Calu3 (cell line): ENCODE measurements around the gene CLEC4M. TPM values are rescaled to one million over a fixed set of nuclear protein-coding genes. Genes with fewer than 3 reads are reported as not detected.

Source experiments
- BruUV-seq: library from RNA; stranded (reverse); fragments of 400-500 nt; replicated peaks from 2 replicates; lab custom pipeline; 2021; lab: Mats Ljungman, UMichigan
- CTCF ChIA-PET: fragments of 300-600 bp; sonication (Branson Sonifier 250); formaldehyde crosslinking; loops from one replicate; lab custom pipeline; 2022; ENCODE audit warnings: antibody characterized with exemption; lab: Charles Lee
- DNase-seq: peaks from one replicate; pipeline ENCODE4 v3.0.0; 2022
- H3K27ac Mint-ChIP-seq: one replicate; pipeline ENCODE4 v1.8.0; 2022; ENCODE audit warnings: mixed read lengths; ENCODE audit not compliant: unreplicated experiment
- H3K27me3 Mint-ChIP-seq: one replicate; pipeline ENCODE4 v1.8.0; 2022; ENCODE audit warnings: mixed read lengths; ENCODE audit not compliant: unreplicated experiment
- H3K36me3 Mint-ChIP-seq: one replicate; pipeline ENCODE4 v1.8.0; 2022; ENCODE audit warnings: mild to moderate bottlenecking, moderate library complexity, mixed read lengths; ENCODE audit not compliant: insufficient read depth, unreplicated experiment
- H3K4me1 Mint-ChIP-seq: one replicate; pipeline ENCODE4 v1.8.0; 2022; ENCODE audit warnings: mild to moderate bottlenecking, low read depth, mixed read lengths; ENCODE audit not compliant: unreplicated experiment
- H3K4me3 Mint-ChIP-seq: one replicate; pipeline ENCODE4 v1.8.0; 2022; ENCODE audit warnings: mild to moderate bottlenecking, low read depth, moderate library complexity, mixed read lengths; ENCODE audit not compliant: unreplicated experiment
- H3K9me3 Mint-ChIP-seq: one replicate; pipeline ENCODE4 v1.8.0; 2022; ENCODE audit warnings: low read depth, mixed read lengths; ENCODE audit not compliant: unreplicated experiment
- CTCF ChIP-seq: fragments of 200-600 bp; IDR thresholded peaks from one replicate; pipeline ENCODE4 v1.8.0; 2022; ENCODE audit warnings: antibody characterized with exemption; ENCODE audit not compliant: unreplicated experiment
- intact Hi-C: fragments of 100-400 bp; cut with micrococcal nuclease; formaldehyde crosslinking; loops from one replicate; pipeline ENCODE4 v1.10.0; 2022; ENCODE audit not compliant: unreplicated experiment
- total RNA-seq: library from RNA; stranded (reverse); gene quantifications from 2 replicates; pipeline ENCODE4 v1.2.3, GENCODE V29; 2022

Gene CLEC4M
- total RNA-seq, 1 experiment from 2014 or later = not detected

- no TSS peak for BruUV-seq
- DNase-seq = no peak
- peaks cover 12% of the 10 kb centered on the region for H3K4me1 Mint-ChIP-seq
Observed at GRCh38 chr19:7795555-7796161, 32.6 kb downstream of the CLEC4M start.

GRCh38 chr19:7799640-7800355 lies 36.8 kb downstream of the CLEC4M start:
- peak overlapping the region; percentile 19 for H3K4me3 Mint-ChIP-seq
- peak; percentile 15 for TF ChIP-seq CTCF
- DNase-seq = peak; percentile 74
- H3K4me1 Mint-ChIP-seq = no peaks in the 10 kb centered on the region
- no peaks in the 10 kb centered on the region for H3K9me3 Mint-ChIP-seq
- intact Hi-C loops = loop anchor here (1.0 to 10.0 kb wide), 4 partner anchors 52 to 445 kb away; partner anchors contain the start of genes CD209 and TRAPPC5
- peaks cover under 1% of the 10 kb centered on the region for H3K36me3 Mint-ChIP-seq
- CTCF ChIA-PET = interaction anchor here (0.6 to 2.5 kb wide), 7 partner anchors 16 to 609 kb away, joined by 3 to 33 read pairs (median 5); partner anchors contain the start of gene TRAPPC5
- H3K27me3 Mint-ChIP-seq = peaks cover 13% of the 10 kb centered on the region
- no TSS peak for BruUV-seq
- H3K27ac Mint-ChIP-seq = no peak overlapping the region

More at GRCh38 chr19:7795555-7796161, 32.6 kb downstream of the CLEC4M start:
- Mint-ChIP-seq H3K27ac (no peak overlapping the region), H3K36me3 (no peaks in the 10 kb centered on the region), H3K4me3 (no peak overlapping the region), H3K9me3 (no peaks in the 10 kb centered on the region), H3K27me3 (peaks cover 13% of the 10 kb centered on the region)
- CTCF ChIA-PET = no interaction called here
- intact Hi-C loops = loop anchor here (5.0 to 10.0 kb wide), 2 partner anchors 48 to 441 kb away; partner anchors contain the start of gene CD209
- no peak for TF ChIP-seq CTCF

GRCh38 chr19:7801020-7801570 lies 38.1 kb downstream of the CLEC4M start:
- Mint-ChIP-seq H3K27me3 (peaks cover 13% of the 10 kb centered on the region), H3K4me1 (no peaks in the 10 kb centered on the region), H3K36me3 (peaks cover 7% of the 10 kb centered on the region), H3K27ac (no peak overlapping the region), H3K4me3 (no peak overlapping the region), H3K9me3 (no peaks in the 10 kb centered on the region)
- CTCF ChIA-PET = interaction anchor here (2.5 kb wide), 1 partner anchor 233 kb away, joined by 33 read pairs; no protein-coding TSS in a partner anchor
- DNase-seq = no peak
- BruUV-seq = no TSS peak
- TF ChIP-seq CTCF = no peak
- intact Hi-C loops = no loop called here

GRCh38 chr19:7806234-7806633 lies 43.2 kb downstream of the CLEC4M start:
- no TSS peak for BruUV-seq
- no peaks in the 10 kb centered on the region for H3K27me3 Mint-ChIP-seq
- CTCF ChIA-PET = interaction anchor here (0.6 to 2.2 kb wide), 3 partner anchors 16 to 114 kb away, joined by 3 to 11 read pairs (median 8); partner anchors contain the start of gene SNAPC2
- intact Hi-C loops = no loop called here
- H3K27ac Mint-ChIP-seq = no peak overlapping the region
- TF ChIP-seq CTCF = no peak
- H3K4me1 Mint-ChIP-seq = no peaks in the 10 kb centered on the region
- H3K36me3 Mint-ChIP-seq = peaks cover 7% of the 10 kb centered on the region
- no peaks in the 10 kb centered on the region for H3K9me3 Mint-ChIP-seq
- H3K4me3 Mint-ChIP-seq = no peak overlapping the region
- DNase-seq = no peak
